Endodermal cell (in vitro differentiated cells): Measurements from ENCODE around the gene CLEC4F. TPM values are rescaled to one million over a fixed set of nuclear protein-coding genes. Genes with fewer than 3 reads are reported as not detected.

Experiments
- DNase-seq: peaks from one replicate; pipeline ENCODE4 v3.0.0-alpha.2; 2017
- H3K27ac ChIP-seq: 2 replicates; pipeline ENCODE4 v1.5.1; 2013; ENCODE audit warnings: mild to moderate bottlenecking, low read depth, low read length, moderate library complexity
- H3K27me3 ChIP-seq: 2 replicates; pipeline ENCODE4 v1.6.1; 2013; ENCODE audit warnings: mild to moderate bottlenecking, low read length, moderate library complexity; ENCODE audit not compliant: insufficient read depth, control insufficient read depth, poor library complexity, severe bottlenecking
- H3K36me3 ChIP-seq: 2 replicates; pipeline ENCODE4 v1.7.0; 2013; ENCODE audit warnings: mild to moderate bottlenecking, low read length, moderate library complexity; ENCODE audit not compliant: control insufficient read depth, insufficient read depth
- H3K4me1 ChIP-seq: one replicate; pipeline ENCODE4 v1.7.0; 2013; ENCODE audit warnings: low read length; ENCODE audit not compliant: control insufficient read depth, insufficient read depth
- H3K4me3 ChIP-seq: 2 replicates; pipeline ENCODE4 v1.5.1; 2013; ENCODE audit warnings: mild to moderate bottlenecking, low read length, moderate library complexity
- H3K9ac ChIP-seq: 2 replicates; pipeline ENCODE4 v1.6.1; 2013; ENCODE audit warnings: mild to moderate bottlenecking, low read length, moderate library complexity; ENCODE audit not compliant: poor library complexity, severe bottlenecking; ENCODE audit errors: extremely low read depth
- H3K9me3 ChIP-seq: 2 replicates; pipeline ENCODE4 v1.6.1; 2013; ENCODE audit warnings: mild to moderate bottlenecking, low read length, moderate library complexity; ENCODE audit not compliant: control insufficient read depth
- H3K27ac Mint-ChIP-seq: 2 replicates; pipeline ENCODE4 v1.8.0; 2020; ENCODE audit warnings: mixed read lengths
- H3K27me3 Mint-ChIP-seq: 2 replicates; pipeline ENCODE4 v1.8.0; 2021; ENCODE audit warnings: mild to moderate bottlenecking, mixed read lengths; ENCODE audit not compliant: insufficient read depth
- H3K36me3 Mint-ChIP-seq: 2 replicates; pipeline ENCODE4 v1.8.0; 2020; ENCODE audit warnings: low read depth, mixed read lengths
- H3K4me1 Mint-ChIP-seq: 2 replicates; pipeline ENCODE4 v1.8.0; 2020; ENCODE audit warnings: mixed read lengths
- H3K4me3 Mint-ChIP-seq: 2 replicates; pipeline ENCODE4 v1.8.0; 2020; ENCODE audit warnings: mild to moderate bottlenecking, moderate library complexity, mixed read lengths
- H3K9me3 Mint-ChIP-seq: 2 replicates; pipeline ENCODE4 v1.8.0; 2020; ENCODE audit warnings: mild to moderate bottlenecking, mixed read lengths
- whole genome bisulfite sequencing, 2 experiments: methylation state at CpG; one replicate each; pipeline versions ENCODE4 v1.1.5 to v1.1.7; 2013; ENCODE audit warnings: missing lambda C conversion rate in 2 of 2, mixed read lengths in 1 of 2; ENCODE audit not compliant: insufficient coverage in 1 of 2, insufficient read length in 1 of 2; 5-methylcytosine and 5-hydroxymethylcytosine counted together
- total RNA-seq, 2 donors: library from RNA; stranded (reverse); fragmentation: NEBNext Ultra II Directional in 1 of 2; extraction: Animal tissue kit (Norgen Biotek cat#: 25700) in 1 of 2; gene quantifications; 2 replicates in 1 of 2; 3 replicates in 1 of 2; pipeline ENCODE4 v1.2.1, GENCODE V29; 2021
- TF ChIP-seq, protein P1 (sequence below): fragments of 200-600 bp; sonication (generic); conservative IDR thresholded peaks from 2 replicates; pipeline ENCODE4 v1.5.0; 2021; ENCODE audit warnings: antibody characterized with exemption, mild to moderate bottlenecking

CLEC4F gene
- total RNA-seq, 2 donors from 2014 or later: not detected

DNA sequence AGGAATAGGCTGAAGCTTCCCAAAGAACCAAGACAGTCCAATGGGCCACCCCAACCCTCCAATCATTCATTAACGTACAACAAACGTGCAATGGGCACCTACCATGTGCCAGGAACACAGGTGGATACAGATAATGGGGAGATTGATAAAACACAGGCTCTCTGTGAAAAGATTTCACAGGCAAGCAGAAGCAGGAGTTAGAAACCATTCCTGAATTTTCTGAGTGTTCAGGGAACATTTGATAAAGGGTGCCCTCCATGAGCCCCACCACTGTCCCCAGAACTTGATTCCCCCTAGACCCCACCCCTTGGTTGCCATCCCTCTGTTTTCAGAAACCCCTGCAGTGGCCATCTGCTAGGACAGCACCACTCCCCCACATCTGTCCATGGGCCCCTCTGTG, 13.7 kb upstream of the CLEC4F start:
- H3K27ac Mint-ChIP-seq: no peak overlapping the region
- 85 to 88% methylated on average over 2 of the region's 2 CpGs for WGBS, 2 experiments
- TF ChIP-seq, protein P1, sequence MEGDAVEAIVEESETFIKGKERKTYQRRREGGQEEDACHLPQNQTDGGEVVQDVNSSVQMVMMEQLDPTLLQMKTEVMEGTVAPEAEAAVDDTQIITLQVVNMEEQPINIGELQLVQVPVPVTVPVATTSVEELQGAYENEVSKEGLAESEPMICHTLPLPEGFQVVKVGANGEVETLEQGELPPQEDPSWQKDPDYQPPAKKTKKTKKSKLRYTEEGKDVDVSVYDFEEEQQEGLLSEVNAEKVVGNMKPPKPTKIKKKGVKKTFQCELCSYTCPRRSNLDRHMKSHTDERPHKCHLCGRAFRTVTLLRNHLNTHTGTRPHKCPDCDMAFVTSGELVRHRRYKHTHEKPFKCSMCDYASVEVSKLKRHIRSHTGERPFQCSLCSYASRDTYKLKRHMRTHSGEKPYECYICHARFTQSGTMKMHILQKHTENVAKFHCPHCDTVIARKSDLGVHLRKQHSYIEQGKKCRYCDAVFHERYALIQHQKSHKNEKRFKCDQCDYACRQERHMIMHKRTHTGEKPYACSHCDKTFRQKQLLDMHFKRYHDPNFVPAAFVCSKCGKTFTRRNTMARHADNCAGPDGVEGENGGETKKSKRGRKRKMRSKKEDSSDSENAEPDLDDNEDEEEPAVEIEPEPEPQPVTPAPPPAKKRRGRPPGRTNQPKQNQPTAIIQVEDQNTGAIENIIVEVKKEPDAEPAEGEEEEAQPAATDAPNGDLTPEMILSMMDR: no peak
- no peaks in the 10 kb centered on the region for H3K36me3 ChIP-seq
- peaks cover 6% of the 10 kb centered on the region for H3K27me3 ChIP-seq
- H3K27ac ChIP-seq: no peak overlapping the region
- H3K4me1 ChIP-seq: no peaks in the 10 kb centered on the region
- H3K27me3 Mint-ChIP-seq: peaks cover 51% of the 10 kb centered on the region
- H3K9me3 Mint-ChIP-seq: no peaks in the 10 kb centered on the region
- H3K4me3 Mint-ChIP-seq: no peak overlapping the region
- no peak overlapping the region for H3K9ac ChIP-seq
- no peaks in the 10 kb centered on the region for H3K9me3 ChIP-seq
- no peak overlapping the region for H3K4me3 ChIP-seq
- no peak for DNase-seq
- H3K4me1 Mint-ChIP-seq: no peaks in the 10 kb centered on the region
- no peaks in the 10 kb centered on the region for H3K36me3 Mint-ChIP-seq

DNA sequence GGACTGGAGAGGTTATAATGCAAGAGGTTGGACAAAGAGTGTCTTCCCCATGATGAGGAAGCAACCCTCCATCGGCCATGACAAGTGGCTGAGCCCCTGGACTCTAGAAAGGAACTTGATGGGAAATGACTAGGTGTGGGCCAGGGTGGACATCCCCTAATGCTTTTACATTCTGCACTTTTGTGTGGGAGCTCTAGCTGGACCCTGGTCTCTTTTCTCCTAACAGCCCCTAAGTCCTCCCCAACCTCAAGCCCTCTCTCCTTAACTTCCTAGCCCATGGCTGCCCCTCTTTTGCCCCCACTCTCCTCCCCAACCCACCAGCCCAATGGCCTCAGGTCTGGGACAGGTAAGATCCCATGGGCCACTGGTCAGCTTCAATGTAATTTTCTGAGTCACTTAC, 12.8 kb upstream of the CLEC4F start:
- TF ChIP-seq, protein P1: no peak
- 38 to 48% methylated on average over 1 of the region's 1 CpG for WGBS, 2 experiments
- H3K27me3 ChIP-seq: peaks cover 6% of the 10 kb centered on the region
- DNase-seq: no peak
- H3K27ac ChIP-seq: no peak overlapping the region
- H3K4me1 ChIP-seq: no peaks in the 10 kb centered on the region
- H3K27ac Mint-ChIP-seq: no peak overlapping the region
- no peak overlapping the region for H3K9ac ChIP-seq
- H3K9me3 Mint-ChIP-seq: no peaks in the 10 kb centered on the region
- H3K4me3 Mint-ChIP-seq: no peak overlapping the region
- no peak overlapping the region for H3K4me3 ChIP-seq
- H3K9me3 ChIP-seq: no peaks in the 10 kb centered on the region
- no peaks in the 10 kb centered on the region for H3K36me3 Mint-ChIP-seq
- H3K4me1 Mint-ChIP-seq: no peaks in the 10 kb centered on the region
- H3K27me3 Mint-ChIP-seq: peaks cover 49% of the 10 kb centered on the region
- no peaks in the 10 kb centered on the region for H3K36me3 ChIP-seq

DNA sequence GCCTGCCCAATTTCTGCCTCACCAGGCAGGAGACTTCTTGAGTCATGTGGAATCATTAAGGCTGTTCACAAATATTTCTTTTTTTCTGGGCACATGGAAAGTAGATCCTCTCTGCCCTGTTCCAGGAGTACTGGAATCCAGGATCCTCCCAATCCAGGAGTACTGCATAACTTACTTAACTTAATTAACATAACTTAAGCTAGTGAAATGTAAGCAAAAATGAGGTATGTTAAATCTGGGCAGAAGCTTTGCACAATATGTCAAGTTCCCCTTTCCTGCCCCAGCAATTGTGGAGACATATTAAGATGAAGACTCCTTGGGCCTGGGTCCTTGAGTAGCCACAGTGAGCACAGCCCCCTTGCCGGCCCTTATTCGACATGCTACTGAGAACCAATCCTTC, 12.0 kb upstream of the CLEC4F start:
- Histone ChIP-seq H3K27ac (no peak overlapping the region), H3K4me3 (no peak overlapping the region), H3K27me3 (peaks cover 6% of the 10 kb centered on the region), H3K4me1 (no peaks in the 10 kb centered on the region), H3K36me3 (no peaks in the 10 kb centered on the region), H3K9ac (no peak overlapping the region), H3K9me3 (no peaks in the 10 kb centered on the region)
- 85% methylated on average over 2 of the region's 2 CpGs; no CpG with 5 or more reads in 1 of the 2 experiments for WGBS, 2 experiments
- no peak overlapping the region for H3K27ac Mint-ChIP-seq
- H3K4me3 Mint-ChIP-seq: no peak overlapping the region
- H3K9me3 Mint-ChIP-seq: no peaks in the 10 kb centered on the region
- DNase-seq: no peak
- H3K4me1 Mint-ChIP-seq: no peaks in the 10 kb centered on the region
- H3K27me3 Mint-ChIP-seq: peaks cover 47% of the 10 kb centered on the region
- TF ChIP-seq, protein P1: no peak
- no peaks in the 10 kb centered on the region for H3K36me3 Mint-ChIP-seq
